HG02973 (cell line): Measurements from ENCODE around the gene CMKLR1.

Source experiments
- ATAC-seq: cut with Tn5 transposase; IDR thresholded peaks from one replicate; pipeline ENCODE4 v1.9.1; 2021; ENCODE audit warnings: moderate library complexity; ENCODE audit not compliant: unreplicated experiment

The CMKLR1 gene

DNA sequence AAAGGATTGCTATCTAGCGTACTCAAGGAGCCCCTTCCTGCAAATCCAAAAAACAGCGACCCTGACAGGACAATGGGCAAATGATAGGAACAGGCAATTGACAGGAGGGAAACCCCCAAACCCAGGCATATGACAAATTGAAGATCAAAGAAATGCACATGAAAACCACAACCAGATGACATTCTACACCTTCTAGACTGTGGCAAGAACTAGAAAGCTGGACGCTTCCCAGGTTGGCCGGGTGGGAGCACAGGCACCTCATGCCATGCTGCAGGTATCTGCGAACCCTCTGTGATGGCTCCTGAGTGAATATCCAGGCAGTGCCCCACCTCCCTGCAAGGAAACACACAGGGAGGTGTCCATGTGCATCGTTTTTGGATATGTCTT lies 37.1 kb downstream of the CMKLR1 start:
- ATAC-seq, result no peak

DNA sequence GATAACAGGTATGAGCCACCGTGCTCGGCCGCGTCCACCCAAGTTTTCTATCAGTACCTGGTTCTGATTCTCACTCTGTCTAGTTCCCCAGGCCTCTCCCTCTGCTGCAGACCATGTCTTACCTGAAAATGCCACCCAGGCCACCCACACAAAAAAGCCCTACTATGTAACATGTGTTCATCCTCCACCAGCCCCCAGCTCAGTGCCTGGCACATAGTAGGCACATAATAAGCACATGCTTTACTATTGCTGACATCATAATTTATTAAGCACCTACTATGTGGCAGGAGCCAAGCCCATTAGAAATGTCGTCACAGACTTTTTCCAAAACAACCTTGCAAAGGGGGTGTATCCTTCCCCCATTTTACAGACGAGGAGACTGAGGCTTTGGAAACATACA lies 37.8 kb downstream of the CMKLR1 start:
- ATAC-seq, result no peak

DNA sequence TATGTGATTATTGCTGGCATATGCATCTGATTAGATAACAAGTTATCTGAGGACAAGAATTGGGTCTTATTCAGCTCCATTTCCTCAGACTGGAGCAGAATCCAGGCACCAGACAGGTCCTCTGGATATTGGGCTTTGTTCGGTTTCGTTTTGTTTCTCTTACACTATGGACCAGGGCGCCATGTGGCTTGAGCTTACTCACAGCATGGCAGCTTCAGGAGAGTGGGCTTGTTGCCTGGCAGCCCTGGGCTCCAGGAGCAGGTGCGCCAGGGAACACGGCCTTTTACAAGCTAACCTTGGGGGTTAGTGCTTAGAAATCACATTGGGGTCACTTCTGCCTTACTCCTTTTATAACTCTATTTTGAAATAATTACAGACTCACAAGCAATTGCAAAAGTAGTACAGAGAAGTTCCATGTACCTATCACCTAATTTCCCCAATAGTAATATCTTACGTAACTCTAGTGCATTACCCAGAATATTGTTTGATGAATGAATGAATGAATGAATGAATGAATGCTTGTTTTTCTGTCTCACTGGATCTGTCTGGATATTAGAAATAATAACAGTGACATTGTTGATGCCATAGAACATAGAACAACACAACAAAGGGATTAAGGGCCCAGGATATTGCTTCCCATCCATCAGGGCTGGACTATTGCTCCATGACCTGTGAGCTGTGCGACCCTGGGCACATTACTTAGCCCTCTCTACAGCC lies 39.0 kb downstream of the CMKLR1 start:
- no peak for ATAC-seq

DNA sequence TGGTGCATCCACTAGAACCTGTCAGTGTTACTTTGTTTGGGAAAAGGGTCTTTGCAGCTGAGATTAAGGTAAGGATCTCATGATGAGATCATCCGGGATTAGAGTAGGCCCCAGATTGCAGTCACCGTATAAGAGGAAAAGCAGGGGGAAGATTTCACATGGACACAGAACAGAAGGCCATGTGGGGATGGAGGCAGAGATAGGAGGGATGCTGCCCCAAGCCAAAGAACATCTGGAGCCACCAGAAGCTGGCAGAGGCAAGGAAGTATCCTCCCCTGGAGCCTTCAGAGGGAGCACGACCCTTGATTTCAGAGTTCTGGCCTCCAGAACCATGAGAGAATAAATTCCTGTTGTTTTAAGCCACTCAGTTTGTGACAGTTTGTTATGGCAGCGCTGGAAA lies 39.6 kb downstream of the CMKLR1 start:
- no peak for ATAC-seq

DNA sequence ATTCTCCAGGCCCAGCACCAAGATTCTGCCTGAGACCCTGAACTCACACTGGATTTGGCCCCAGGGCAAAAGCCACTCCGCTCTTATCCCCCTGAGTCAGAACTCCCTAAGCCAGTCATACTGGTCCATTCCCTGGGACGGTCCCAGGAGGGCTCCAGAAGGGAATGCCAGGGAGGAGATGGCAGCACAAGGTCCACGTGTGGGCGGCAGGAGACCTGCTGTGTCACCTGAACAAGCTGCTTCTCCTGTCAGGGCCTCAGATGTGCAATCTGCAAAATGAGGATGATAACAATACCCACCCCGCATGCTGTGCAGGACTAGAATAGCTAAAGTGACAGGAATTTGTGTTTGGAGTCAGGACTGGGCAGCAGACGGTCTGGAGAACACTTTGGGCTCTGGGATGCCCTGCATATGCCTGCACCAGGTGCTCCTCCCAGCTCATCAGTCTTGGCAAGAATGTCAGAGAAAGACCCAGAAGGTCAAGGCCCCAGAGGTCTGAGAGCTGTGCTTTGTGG lies 40.3 kb downstream of the CMKLR1 start:
- no peak for ATAC-seq

DNA sequence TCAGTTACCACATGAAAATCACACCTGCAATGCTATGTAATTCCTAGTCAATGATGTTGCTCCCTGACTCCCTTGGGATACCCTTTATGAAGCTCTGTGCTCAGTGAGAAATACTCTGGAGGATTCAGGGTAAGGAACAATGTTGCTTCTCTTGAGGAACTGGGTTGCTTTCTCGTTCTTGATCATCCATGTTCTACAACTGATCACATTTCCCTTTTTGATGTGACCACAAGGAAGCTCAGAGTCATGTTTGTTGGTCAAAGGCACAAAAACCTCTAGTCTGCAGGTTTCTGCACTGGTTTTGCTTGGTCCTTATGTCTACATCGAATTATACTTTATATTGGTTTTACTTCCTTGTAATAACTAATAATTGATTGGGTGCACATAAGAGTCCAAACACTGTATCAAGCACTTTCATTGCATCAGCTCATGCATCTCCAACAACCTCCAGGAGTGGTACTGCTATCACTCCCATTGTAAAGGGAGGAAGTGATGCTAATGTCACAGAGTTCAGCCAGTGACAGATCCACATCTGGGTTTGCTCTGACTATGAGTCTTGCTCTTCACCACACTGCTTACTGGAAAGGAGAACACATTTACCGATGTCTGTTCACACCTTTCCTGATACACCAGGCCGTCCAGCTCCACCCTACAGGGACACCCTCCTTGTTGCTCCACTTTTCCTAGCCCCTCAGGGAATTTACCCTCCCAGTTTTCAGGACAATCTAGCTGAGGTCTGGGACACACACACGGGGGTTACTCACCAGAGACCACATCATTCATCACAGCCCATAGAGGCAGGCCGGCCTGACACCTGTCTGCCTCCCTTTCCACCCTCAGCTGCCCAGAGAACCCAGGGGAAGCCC lies 41.0 kb downstream of the CMKLR1 start:
- ATAC-seq, result peak; percentile 79

DNA sequence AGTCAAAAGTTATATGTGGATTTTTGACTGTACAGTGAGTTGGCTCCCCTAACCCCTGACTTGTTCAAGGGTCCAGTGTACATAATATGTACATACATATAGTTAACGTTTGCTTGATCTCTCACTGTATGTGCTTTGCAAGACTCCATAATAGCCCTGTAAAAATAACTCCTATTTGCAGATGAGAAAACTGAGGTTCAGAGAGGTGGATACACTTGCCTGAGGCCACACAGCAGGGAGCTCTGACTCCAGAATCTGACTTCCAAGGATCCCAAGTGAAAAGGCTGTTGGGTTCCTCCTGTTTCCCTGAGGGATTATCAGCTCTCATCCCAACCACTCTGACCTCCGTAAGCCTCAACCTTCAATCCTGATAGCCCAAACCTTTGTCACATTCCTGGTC lies 41.7 kb downstream of the CMKLR1 start:
- ATAC-seq, result no peak

DNA sequence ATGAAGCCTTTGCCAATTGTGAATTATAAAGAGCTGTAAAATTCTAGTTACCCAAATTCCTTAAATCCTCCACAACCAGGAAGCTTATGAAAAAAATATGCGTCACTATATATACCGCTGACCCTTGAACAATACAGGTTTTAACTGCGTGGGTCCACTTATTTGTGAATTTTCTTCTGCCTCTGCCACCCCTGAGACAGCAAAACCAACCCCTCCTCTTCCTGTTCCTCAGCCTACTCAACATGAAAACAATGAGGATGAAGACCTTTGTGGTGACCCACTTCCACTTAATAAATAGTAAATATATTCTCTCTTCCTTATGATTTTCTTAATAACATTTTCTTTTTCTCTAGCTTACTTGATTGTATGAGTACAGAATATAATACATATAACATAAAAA lies 42.2 kb downstream of the CMKLR1 start:
- no peak for ATAC-seq

DNA sequence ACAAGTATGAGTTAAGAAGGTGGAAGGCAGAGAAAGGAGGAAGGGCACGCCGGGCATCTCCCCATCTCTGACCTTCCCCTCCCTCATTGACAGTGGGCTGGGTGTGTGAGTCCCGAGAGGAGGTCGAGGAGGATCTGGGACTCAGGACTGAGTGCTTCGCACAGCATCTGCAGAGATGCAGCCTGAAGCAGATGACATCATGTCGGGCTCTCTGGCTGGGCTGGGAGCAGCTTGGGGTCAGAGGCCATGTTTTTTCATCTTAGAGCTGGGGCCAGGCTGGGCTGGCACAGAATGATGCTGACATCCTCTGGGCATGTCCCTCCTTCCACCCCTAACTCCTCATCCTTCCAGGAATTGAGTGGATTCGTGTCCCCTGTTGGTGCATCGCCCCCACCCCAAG lies 43.5 kb downstream of the CMKLR1 start:
- ATAC-seq, result no peak

DNA sequence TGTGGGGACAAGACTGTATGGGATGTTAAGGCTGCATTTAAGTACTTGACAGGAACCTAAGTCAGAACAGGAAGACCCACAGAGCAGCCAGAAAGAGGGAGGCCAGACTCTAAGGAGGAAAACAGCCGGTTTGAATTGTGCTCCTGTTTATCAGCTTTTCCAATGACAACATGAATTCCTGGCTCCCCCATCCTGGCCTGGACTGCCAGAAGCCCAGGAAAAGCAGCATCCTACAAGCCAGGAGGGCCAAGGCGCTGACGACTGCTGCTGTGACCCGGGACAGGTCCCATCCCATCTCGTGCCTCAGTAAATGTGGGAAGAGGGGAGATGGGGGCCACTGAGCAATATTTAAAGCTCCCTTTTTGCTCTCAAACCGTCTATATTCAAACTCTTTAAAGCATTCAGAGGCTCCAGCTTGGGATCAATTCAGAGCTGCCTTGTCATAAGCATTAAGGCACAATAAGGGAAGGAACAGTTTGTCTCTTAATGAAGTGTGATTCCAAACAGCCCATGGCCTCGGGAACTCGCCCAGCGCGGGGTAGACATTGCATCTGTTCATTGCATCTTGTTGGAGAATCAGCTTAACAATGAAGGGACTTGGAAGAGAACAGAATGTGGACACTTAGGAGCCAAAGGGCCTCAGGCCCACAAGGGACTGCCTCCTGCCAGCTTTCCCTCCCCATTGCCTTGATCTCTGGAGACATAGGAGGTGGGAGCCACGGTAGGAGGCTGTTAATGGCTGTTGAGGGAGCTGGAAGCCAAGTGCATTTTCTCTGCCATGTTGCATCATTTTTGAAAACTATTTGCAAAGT lies 49.6 kb downstream of the CMKLR1 start:
- no peak for ATAC-seq

DNA sequence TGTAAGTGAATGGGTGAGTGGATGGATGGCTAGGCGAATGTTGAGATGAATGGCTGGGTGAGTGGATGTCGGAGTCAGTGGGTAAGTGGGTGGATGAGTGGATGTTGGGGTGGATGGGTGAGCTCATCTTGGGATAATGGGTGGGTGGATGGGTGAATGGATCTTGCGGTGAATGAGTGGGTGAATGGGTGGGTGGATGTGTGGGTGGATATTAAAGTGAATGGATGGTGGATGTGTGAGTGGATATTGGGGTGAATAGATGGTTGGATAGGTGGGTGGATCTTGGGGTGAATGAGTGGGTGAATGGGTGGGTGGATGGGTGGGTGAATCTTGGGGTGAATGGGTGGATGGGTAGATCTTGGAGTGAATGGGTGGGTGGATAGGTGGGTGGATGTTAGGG lies 51.9 kb downstream of the CMKLR1 start:
- no peak for ATAC-seq

DNA sequence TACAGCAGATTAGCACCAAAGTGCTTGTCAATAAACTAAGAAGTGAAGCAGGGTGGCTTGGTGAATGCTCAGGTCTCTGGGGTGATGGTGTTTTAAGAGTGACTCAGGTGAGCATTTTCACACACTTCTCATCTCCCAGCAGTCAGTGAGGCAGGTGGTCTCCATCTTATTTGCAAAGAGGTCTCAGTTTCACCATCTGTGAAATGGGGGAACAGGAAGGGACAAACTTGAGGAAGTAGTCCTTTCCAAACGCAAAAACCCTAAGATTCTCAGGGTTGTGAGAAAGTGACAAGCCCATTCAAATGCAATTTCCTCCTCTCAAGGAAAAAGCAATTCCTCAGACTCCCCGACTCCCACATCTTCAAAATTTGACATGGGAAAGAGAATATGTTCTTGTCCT lies 54.1 kb downstream of the CMKLR1 start:
- ATAC-seq, result no peak

DNA sequence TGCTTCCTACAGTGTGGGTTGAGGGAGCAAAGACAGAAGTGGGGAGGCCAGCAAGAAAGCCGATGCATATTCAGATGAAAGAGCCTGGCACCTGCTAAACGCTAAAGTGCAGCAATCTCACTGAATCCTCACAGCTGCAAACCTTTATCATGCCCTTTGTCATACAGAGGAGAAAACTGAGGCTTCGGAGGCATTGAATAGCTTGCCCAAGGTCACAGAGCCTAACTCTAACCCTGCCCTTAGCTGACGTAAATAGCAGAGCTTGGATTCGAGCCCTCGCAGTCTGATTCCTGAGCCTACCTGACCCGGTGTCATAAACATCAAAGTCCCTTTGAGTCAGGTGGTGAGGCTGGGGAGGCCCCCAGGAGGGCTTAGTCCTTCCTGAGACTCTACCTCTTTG lies 54.9 kb downstream of the CMKLR1 start:
- ATAC-seq, result no peak

DNA sequence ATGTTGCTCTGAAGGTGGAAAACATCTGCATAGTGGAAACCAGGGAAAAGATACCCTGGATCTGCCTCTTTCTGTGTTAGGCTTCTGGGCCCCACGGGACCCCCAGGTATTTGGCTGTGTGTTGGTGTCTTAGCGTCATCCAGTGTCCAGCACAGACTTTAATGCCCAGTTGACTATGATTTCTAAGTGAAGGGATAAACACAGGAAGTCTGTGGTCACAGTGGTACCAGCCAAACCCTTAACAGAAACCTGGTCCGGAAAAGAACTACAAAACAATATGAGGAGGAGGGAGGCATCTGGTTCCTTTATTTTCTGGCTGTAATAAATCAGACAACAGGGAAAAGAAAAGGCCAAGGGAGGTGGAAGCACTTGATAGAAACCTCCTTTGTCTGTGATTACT lies 56.4 kb downstream of the CMKLR1 start:
- ATAC-seq, result no peak

DNA sequence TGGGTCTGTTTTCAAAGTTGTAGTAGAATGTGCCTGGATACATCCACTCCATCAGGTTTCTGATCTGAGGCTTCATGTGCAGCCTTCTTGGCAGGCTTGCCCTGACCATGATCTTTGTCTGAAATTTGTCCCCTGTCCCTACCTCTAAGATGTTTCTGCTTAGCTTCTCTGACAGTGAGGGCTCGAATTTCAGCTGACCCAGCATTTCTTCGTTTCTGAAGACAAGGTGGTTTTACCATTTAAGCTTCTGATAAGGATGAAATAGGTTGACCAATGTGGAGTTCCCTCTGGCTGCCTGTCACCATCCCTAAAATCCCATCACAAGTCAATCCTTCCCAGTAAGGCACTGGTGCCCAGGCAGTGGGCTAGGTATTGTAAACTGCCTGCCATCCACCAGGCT lies 57.0 kb downstream of the CMKLR1 start:
- ATAC-seq, result no peak

DNA sequence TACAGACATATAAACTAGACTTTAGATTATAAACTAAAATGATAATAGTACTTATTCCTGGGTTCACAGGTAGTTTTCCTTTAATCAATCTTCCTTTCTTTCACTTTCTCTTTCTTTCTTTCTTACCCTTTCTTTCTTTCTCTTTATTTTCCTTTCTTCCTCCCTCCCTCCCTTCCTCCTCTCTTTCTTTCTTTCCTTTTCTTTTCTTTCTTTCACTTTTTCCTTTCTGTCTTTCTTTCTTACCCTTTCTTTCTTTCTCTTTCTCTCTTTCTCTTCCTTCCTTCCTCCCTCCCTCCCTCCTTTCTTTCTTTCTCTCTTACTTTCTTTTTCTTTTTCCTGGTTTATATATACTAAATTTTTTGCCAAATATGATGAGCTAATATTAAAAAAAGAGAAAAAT lies 61.5 kb downstream of the CMKLR1 start:
- no peak for ATAC-seq

DNA sequence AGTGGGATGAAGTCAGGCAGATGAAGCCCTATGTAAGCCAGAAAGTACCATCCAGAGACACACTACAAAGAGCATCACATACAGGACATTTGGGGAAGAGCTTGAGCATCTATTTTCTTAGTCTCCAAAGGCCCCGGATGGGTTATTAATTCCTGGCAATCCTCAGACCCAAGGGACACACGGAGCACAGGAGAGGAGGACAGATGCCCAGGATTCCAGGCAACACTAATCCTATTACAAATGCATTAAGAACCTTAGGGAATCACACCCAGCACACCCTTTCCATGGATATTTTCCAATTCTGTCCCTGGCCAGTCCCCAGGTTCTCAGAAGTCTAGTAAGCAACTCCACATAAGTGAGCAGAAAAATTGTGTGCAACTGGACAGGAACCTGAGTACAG lies 65.9 kb downstream of the CMKLR1 start:
- ATAC-seq, result no peak

DNA sequence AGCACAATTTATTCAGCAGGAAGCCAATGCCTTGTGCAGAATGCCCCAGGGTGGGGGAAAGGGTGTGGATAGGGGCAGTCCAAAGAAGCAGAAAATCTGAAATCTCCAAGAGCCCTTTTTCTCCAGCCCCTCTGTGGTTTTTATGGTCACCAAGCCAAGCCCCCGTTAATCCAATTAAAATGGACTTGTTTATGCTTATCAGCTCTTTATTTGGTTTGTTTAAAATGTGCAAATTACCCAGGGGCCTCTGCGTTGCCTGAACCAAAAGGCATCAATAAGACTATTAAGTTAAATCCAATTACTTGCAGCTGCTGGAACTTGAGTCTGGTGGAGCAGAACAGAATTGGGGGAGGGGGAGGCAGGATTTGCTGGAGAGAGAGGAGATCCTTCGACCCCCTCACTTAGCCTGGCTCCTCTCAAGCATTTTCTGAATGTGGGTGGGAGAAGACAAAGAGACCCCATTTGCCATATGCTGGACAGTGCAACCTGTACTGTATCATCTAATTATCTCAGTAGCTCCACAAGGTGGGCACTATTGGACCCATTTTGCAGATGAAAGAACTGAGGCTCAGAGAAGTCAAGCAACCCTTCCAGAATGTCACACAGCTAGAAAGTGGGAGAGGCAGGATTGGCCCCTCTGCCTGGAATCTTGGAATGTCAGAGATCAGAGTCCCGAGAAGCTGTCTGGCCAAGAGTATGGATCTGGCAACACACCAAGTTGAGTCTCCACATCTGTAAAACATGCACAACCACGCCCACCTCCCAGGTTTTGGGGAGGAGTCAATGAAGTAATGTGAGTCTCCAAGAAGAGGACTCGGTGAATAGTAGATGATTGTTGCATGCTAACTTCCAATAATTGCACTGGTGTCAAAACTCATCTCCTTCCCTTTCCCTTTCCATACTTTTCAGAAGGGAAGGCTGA lies 66.9 kb downstream of the CMKLR1 start:
- no peak for ATAC-seq

DNA sequence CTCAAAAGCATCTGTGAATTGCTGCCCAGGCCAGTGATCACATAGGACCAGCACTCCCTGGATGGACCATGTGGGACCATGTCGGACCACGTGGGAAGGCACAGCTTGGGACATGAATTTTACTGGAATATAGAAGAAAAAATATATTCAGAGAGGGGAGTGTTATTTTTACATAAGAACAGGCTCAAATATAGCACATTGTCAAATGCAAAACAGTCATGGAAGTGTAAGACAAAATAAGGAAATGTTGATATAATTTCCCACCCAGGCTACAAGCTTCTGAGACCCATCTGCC lies 68.3 kb downstream of the CMKLR1 start:
- ATAC-seq, result no peak

DNA sequence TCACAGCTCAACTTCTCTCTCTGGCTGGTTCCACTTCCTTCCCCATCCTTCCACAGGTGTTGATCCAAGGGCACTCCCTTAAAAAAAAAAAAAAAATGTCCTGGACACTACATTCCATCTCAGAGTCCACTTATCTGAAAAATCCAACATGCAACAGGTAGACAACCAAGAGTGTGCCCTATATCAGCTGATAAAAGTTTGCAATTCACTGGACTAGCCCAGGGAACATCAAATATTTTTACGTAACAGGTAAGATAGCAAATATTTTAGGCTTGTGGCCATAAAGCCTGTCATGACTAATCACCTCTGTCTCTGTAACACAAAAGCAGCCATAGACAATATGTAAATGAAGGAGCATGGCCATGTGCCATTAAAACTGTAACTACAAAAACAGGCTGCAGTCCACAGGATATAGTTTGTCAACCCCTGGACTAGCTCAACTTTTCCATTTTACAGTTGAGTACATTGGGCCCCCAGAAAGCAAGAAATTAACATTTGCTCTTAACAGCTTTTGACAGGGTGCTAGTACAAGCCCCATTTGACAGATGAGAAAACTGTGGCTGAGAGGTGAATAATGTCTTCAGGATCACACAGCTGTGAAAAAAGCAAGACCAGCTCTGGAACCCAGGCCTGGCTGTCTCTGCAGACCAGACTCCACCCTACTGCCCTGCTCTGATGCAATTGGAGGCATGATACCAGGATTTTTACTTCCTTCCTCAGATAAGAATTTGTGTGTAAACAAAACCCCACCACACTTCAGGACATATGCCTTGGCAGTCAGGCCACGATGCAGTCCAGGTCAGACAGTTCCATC lies 68.9 kb downstream of the CMKLR1 start:
- ATAC-seq, result no peak
